ENCODE results near the gene ZNF775.

ZNF775 gene

GRCh38 chr7:150378853-150379440, at the start of gene ZNF775:
Gene ZNF775 (plus strand): TSS chr7:150379330. CDS start chr7:150388471, 9,141 bp downstream.
- peak; percentile 94 for DNase-seq

- no peak for DNase-seq
These were observed 49.6 kb upstream of the ZNF775 start for GRCh38 chr7:150329331-150330120.

GRCh38 chr7:150330211-150330885, 48.8 kb upstream of the ZNF775 start:
- no peak for DNase-seq

- no peak for DNase-seq
These were observed 46.1 kb upstream of the ZNF775 start for GRCh38 chr7:150332852-150333635.

GRCh38 chr7:150333659-150334058, 45.5 kb upstream of the ZNF775 start:
- no peak for DNase-seq

GRCh38 chr7:150334108-150334507, 45.0 kb upstream of the ZNF775 start:
- no peak for DNase-seq

DNA sequence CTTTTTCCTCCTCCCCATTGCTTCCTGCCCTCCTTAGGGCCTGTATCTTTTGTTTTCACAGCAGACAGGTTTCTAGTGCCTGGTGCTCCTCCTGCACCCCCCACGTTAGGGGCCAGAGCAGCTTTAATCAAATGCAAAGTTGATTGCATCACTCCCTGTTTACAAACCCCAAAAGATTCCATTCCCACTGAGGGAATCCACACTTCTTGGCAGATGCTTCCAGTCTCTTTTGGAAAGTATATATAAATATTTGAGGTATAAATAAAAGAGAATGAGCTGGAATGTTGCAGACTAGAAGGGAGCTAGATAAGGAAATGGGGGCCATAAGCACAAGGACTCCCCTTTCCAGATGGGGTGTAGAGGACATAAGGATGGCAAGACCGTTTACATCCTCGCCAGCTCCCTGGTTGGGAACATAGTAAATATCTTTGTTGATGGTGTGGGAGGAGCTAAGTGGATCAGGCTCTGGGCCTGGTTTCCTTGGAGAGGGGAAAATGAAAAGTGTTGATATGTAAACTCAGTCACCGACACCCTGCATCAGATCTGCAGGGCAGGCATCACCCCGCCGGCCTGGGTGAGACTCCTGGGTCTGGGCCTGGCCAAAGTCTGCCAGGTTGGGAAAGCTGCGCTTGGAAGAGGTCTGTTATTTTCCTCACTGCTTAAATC, 43.9 kb upstream of the ZNF775 start:
- no peak for DNase-seq

GRCh38 chr7:150335774-150336112, 43.4 kb upstream of the ZNF775 start:
- DNase-seq, result no peak

DNA sequence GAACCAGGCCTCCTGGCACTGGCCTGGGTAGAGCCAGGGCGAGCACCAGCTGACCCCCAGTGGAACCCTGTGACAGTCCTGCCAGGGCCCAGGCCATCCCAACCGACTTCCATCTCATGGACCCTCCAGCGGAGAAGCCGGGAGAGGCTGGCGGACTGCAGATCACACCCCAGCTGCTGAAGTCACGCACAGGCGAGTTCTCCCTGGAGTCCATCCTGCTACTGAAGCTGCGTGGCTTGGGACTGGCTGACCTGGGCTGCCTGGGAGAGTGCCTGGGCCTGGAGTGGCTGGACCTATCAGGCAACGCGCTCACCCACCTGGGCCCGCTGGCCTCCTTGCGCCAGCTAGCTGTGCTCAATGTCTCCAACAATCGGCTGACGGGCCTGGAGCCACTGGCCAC, 42.4 kb upstream of the ZNF775 start:
- no peak for DNase-seq

GRCh38 chr7:150337179-150337578, 42.0 kb upstream of the ZNF775 start:
- no peak for DNase-seq

GRCh38 chr7:150337659-150338081, 41.5 kb upstream of the ZNF775 start:
- no peak for DNase-seq

- DNase-seq, result no peak
These were observed 40.8 kb upstream of the ZNF775 start for GRCh38 chr7:150338166-150338829.

GRCh38 chr7:150339409-150339809, 39.7 kb upstream of the ZNF775 start:
- no peak for DNase-seq

- DNase-seq, result no peak
These were observed 38.9 kb upstream of the ZNF775 start for GRCh38 chr7:150340024-150340749.

GRCh38 chr7:150340875-150341262, 38.3 kb upstream of the ZNF775 start:
- DNase-seq, result no peak

- no peak for DNase-seq
These were observed 37.6 kb upstream of the ZNF775 start, which contains the start of gene RARRES2 for GRCh38 chr7:150341263-150342120. Gene RARRES2 (minus strand): TSS chr7:150341629. CDS start chr7:150340609, 1,020 bp downstream.

- DNase-seq, result no peak
These were observed 37.1 kb upstream of the ZNF775 start for GRCh38 chr7:150342121-150342408.

- DNase-seq, result no peak
These were observed 35.9 kb upstream of the ZNF775 start for GRCh38 chr7:150343225-150343624.

DNA sequence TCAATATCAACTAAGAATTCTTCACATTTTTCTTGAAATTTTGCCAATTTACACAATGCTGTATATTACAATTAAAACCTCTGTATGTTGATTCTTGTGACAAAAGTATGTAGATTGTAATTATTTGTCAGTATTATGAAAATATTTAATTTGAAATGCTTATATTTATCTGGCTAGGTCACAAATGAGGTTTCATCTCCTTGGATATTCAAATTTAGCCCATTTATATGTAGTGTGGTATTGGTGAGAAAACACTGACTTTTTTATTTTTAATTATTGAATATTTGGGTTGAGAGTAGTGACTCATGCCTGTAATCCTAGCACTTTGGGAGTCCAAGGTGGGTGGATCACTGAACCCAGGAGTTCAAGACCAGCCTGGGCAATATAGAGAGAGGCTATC, 34.8 kb upstream of the ZNF775 start:
- no peak for DNase-seq

DNA sequence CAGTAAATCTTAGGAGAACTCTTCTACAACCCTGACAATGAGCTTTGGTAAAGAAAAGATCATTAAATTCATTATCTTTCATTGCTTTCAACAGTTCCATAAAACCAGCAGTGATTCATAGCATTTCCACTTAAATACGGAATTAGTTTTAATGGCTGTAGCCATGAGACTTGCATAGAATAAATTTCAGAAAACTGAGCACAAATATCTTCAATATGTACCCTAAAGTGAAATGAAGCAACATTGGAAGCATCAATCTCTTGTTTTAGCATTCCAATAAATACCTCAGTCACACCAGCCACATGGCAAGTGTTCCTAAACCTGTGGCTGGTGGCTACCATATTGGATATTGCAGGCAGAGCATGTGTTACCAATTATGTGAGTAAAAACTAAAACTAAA, 34.1 kb upstream of the ZNF775 start:
- DNase-seq, result no peak

DNA sequence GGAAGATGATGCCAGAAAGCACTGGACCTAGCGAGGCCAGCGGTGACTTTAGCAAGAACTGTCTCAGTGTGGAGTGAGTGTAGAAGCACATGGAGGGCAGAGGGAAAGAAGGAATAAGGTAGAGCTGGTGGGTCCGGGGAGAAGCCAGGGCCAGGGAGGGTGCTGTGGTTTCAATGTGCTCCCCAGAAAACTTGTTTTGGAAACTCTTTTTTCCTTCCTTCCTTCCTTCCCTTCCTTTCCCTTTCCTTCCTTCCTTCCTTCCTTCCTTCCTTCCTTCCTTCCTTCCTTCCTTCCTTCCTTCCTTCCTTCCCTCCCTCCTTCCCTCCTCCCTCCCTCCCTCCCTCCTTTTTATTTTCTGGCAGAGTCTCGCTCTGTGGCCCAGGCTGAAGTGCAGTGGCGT, 32.2 kb upstream of the ZNF775 start:
- no peak for DNase-seq
